Panc1 (cell line): Measurements from ENCODE around the gene NCKAP1. TPM values are rescaled to one million over a fixed set of nuclear protein-coding genes. Genes with fewer than 3 reads are reported as not detected.

Experiments used
- ATAC-seq: fragments of 200-7000 bp; cut with Tn5 transposase; 2 replicates; pipeline ENCODE4 v1.9.1; 2020; ENCODE audit warnings: mild to moderate bottlenecking, moderate library complexity
- BruUV-seq: library from RNA; stranded (reverse); fragments of 400-500 nt; replicated peaks from 2 replicates; lab custom pipeline; 2021; lab: Mats Ljungman, UMichigan
- CTCF ChIA-PET: fragments of 300-600 bp; sonication (Branson Sonifier 250); formaldehyde crosslinking; loops from one replicate; lab custom pipeline; 2022; ENCODE audit warnings: antibody characterized with exemption; lab: Charles Lee
- POLR2A ChIA-PET: fragments of 300-600 bp; sonication (Branson Sonifier 250); formaldehyde crosslinking; loops from one replicate; lab custom pipeline; 2022; ENCODE audit warnings: antibody characterized with exemption; lab: Charles Lee
- DNase-seq: peaks from one replicate; pipeline ENCODE4 v3.0.0-alpha.2; 2010; ENCODE audit warnings: low read depth, low spot score
- H3K27ac ChIP-seq: 2 replicates; pipeline ENCODE4 v1.5.1; 2011; ENCODE audit warnings: mild to moderate bottlenecking, low read length, inconsistent platforms
- H3K27me3 ChIP-seq: fragments of 200-500 bp; sonication (Bioruptor generic); 2 replicates; pipeline ENCODE4 v1.6.0; 2014; ENCODE audit warnings: low read length, inconsistent platforms; ENCODE audit not compliant: control insufficient read depth, insufficient read depth
- H3K36me3 ChIP-seq: fragments of 200-500 bp; sonication (Bioruptor generic); 2 replicates; pipeline ENCODE4 v1.5.1; 2014; ENCODE audit warnings: inconsistent platforms, mild to moderate bottlenecking, low read length, moderate library complexity; ENCODE audit not compliant: control insufficient read depth, insufficient read depth
- H3K4me1 ChIP-seq: 2 replicates; pipeline ENCODE4 v1.5.1; 2011; ENCODE audit warnings: inconsistent platforms, mild to moderate bottlenecking, low read length, moderate library complexity; ENCODE audit not compliant: control insufficient read depth, insufficient read depth
- H3K4me3 ChIP-seq, 2 experiments: 2 replicates each; pipeline ENCODE4 v1.5.1; 2011 to 2012; ENCODE audit warnings: low read depth in 2 of 2, low read length in 2 of 2, mild to moderate bottlenecking in 2 of 2, inconsistent platforms in 1 of 2, moderate library complexity in 1 of 2
- H3K9me3 ChIP-seq: fragments of 200-500 bp; sonication (Bioruptor generic); 2 replicates; pipeline ENCODE4 v1.5.1; 2014; ENCODE audit warnings: low read depth, mild to moderate bottlenecking, inconsistent platforms, low read length, moderate library complexity; ENCODE audit not compliant: control insufficient read depth, insufficient read depth
- POLR2AphosphoS5 ChIP-seq: IDR thresholded peaks from 2 replicates; pipeline ENCODE4 v1.6.1; 2012; ENCODE audit warnings: mild to moderate bottlenecking, low read depth, low read length, moderate library complexity
- SIN3A ChIP-seq: IDR thresholded peaks from 2 replicates; pipeline ENCODE4 v1.6.1; 2012; ENCODE audit warnings: low read depth, mild to moderate bottlenecking, low read length, moderate library complexity, borderline replicate concordance; ENCODE audit not compliant: insufficient read depth
- TCF7L2 ChIP-seq: IDR thresholded peaks from 2 replicates; pipeline ENCODE4 v1.6.1; 2011; ENCODE audit warnings: mild to moderate bottlenecking, low read depth, low read length, inconsistent platforms
- in situ Hi-C: cut with HindIII; loops from 2 replicates; pipeline ENCODE4 v1.10.0; 2016; ENCODE audit warnings: low sequenced_read_pairs, low pct_unique_long_range_greater_than_20kb
- intact Hi-C: fragments of 100-400 bp; cut with micrococcal nuclease; formaldehyde crosslinking; loops from one replicate; pipeline ENCODE4 v1.10.0; 2022; ENCODE audit not compliant: unreplicated experiment
- total RNA-seq: library from RNA; stranded (reverse); gene quantifications from one replicate; pipeline ENCODE4 v1.2.1, GENCODE V29; 2021; ENCODE audit not compliant: unreplicated experiment
- TF ChIP-seq, protein P1 (sequence below), 2 experiments: IDR thresholded peaks; 2 replicates each; pipeline ENCODE4 v1.6.1; 2011 to 2012; ENCODE audit warnings: low read depth in 2 of 2, control low read depth in 1 of 2, low read length in 1 of 2, mild to moderate bottlenecking in 1 of 2, moderate library complexity in 1 of 2; ENCODE audit not compliant: insufficient read depth in 1 of 2
- TF ChIP-seq, protein P2 (sequence below): fragments of 450-650 bp; IDR thresholded peaks from 2 replicates; pipeline ENCODE4 v1.5.1; 2017; ENCODE audit warnings: mild to moderate bottlenecking

The NCKAP1 gene
- total RNA-seq, 1 experiment from 2014 or later, result 174 TPM

DNA sequence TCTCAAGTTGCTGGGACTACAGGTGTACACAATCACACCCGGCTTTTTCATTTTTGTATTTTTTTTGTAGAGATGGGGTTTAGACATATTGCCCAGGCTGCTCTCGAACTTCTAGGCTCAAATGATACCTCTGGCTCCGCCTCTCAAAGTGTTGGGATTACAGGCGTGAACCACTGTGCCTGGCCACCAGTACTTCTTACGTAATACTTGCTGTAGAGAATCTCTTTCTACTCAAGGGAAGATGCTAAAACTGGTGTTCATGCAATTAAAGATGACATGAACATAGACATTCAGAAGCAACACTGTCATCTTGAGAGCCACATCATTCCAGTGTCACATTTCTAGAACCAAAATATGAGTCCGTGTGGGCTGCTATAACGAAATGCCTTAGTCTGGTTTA lies 118.2 kb downstream of the NCKAP1 start:
- CTCF ChIA-PET, result no interaction called here
- Histone ChIP-seq H3K27ac (no peak overlapping the region), H3K9me3 (no peaks in the 10 kb centered on the region), H3K4me3 (no peak overlapping the region), H3K4me1 (no peaks in the 10 kb centered on the region), H3K36me3 (peaks cover 7% of the 10 kb centered on the region), H3K27me3 (no peaks in the 10 kb centered on the region)
- ATAC-seq (no peak), DNase-seq (no peak)
- TF ChIP-seq POLR2AphosphoS5 (no peak), SIN3A (no peak), TCF7L2 (no peak)
- TF ChIP-seq, protein P1, sequence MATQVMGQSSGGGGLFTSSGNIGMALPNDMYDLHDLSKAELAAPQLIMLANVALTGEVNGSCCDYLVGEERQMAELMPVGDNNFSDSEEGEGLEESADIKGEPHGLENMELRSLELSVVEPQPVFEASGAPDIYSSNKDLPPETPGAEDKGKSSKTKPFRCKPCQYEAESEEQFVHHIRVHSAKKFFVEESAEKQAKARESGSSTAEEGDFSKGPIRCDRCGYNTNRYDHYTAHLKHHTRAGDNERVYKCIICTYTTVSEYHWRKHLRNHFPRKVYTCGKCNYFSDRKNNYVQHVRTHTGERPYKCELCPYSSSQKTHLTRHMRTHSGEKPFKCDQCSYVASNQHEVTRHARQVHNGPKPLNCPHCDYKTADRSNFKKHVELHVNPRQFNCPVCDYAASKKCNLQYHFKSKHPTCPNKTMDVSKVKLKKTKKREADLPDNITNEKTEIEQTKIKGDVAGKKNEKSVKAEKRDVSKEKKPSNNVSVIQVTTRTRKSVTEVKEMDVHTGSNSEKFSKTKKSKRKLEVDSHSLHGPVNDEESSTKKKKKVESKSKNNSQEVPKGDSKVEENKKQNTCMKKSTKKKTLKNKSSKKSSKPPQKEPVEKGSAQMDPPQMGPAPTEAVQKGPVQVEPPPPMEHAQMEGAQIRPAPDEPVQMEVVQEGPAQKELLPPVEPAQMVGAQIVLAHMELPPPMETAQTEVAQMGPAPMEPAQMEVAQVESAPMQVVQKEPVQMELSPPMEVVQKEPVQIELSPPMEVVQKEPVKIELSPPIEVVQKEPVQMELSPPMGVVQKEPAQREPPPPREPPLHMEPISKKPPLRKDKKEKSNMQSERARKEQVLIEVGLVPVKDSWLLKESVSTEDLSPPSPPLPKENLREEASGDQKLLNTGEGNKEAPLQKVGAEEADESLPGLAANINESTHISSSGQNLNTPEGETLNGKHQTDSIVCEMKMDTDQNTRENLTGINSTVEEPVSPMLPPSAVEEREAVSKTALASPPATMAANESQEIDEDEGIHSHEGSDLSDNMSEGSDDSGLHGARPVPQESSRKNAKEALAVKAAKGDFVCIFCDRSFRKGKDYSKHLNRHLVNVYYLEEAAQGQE (IDR thresholded peaks at IDR 0.05; ENCODE audit: insufficient read depth in 1 of 2, low read depth in 2 of 2, low read length in 1 of 2), result no peak
- TF ChIP-seq, protein P2, sequence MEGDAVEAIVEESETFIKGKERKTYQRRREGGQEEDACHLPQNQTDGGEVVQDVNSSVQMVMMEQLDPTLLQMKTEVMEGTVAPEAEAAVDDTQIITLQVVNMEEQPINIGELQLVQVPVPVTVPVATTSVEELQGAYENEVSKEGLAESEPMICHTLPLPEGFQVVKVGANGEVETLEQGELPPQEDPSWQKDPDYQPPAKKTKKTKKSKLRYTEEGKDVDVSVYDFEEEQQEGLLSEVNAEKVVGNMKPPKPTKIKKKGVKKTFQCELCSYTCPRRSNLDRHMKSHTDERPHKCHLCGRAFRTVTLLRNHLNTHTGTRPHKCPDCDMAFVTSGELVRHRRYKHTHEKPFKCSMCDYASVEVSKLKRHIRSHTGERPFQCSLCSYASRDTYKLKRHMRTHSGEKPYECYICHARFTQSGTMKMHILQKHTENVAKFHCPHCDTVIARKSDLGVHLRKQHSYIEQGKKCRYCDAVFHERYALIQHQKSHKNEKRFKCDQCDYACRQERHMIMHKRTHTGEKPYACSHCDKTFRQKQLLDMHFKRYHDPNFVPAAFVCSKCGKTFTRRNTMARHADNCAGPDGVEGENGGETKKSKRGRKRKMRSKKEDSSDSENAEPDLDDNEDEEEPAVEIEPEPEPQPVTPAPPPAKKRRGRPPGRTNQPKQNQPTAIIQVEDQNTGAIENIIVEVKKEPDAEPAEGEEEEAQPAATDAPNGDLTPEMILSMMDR, result no peak
- POLR2A ChIA-PET, result no interaction called here
- in situ Hi-C loops, result no loop called here
- intact Hi-C loops, result no loop called here
- no TSS peak for BruUV-seq

DNA sequence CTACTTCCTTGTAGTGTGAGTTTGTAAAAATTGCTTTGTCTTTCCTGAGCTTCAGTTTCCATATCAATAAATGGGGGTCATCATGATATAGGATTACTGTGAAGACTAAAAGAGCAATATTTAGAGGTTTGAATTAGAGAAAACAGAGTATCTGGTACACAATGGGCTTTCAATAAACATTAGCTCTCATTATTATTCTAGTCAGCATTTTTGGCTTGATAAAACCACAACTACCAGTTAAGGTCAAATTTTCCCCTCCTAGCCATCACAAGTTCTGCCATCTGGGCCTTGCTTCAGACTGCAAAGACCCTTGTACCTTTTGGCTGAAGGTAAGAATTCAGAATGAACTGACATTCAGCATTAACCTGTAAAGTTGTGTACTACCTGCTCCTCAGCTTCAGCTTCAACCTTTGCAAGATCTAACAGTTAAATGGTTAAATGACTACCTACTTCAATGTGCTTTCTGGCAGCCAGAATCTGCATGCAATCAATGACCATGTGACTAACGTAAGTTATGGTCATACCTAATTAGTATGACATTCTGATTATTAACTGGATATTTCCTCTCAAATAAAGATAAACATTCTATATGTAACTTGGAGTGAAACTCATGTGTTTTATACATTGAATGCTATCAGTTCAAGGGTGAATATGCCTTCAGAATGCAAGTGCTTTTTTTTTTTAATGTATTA lies 119.2 kb downstream of the NCKAP1 start:
- no peak for ATAC-seq
- H3K9me3 ChIP-seq, result no peaks in the 10 kb centered on the region
- POLR2A ChIA-PET, result no interaction called here
- H3K4me3 ChIP-seq, result no peak overlapping the region
- H3K36me3 ChIP-seq, result peaks cover 7% of the 10 kb centered on the region
- DNase-seq, result no peak
- TF ChIP-seq POLR2AphosphoS5 (no peak), TCF7L2 (no peak), SIN3A (no peak)
- TF ChIP-seq, protein P2, result no peak
- TF ChIP-seq, protein P1 (IDR thresholded peaks at IDR 0.05; ENCODE audit: insufficient read depth in 1 of 2, low read depth in 2 of 2, low read length in 1 of 2), result no peak
- CTCF ChIA-PET, result interaction anchor here (0.6 kb wide), 1 partner anchor 191 kb away, joined by 5 read pairs; no protein-coding TSS in a partner anchor
- BruUV-seq, result no TSS peak
- H3K4me1 ChIP-seq, result no peaks in the 10 kb centered on the region
- intact Hi-C loops, result no loop called here
- in situ Hi-C loops, result no loop called here
- H3K27me3 ChIP-seq, result no peaks in the 10 kb centered on the region
- no peak overlapping the region for H3K27ac ChIP-seq
